ENCODE data around the gene UBTD1.
"Not testable (repeated sequence)": the region's sequence is repeated elsewhere in the genome, so short reads cannot be mapped to it uniquely, and the experiment has no call there.

UBTD1 gene

DNA sequence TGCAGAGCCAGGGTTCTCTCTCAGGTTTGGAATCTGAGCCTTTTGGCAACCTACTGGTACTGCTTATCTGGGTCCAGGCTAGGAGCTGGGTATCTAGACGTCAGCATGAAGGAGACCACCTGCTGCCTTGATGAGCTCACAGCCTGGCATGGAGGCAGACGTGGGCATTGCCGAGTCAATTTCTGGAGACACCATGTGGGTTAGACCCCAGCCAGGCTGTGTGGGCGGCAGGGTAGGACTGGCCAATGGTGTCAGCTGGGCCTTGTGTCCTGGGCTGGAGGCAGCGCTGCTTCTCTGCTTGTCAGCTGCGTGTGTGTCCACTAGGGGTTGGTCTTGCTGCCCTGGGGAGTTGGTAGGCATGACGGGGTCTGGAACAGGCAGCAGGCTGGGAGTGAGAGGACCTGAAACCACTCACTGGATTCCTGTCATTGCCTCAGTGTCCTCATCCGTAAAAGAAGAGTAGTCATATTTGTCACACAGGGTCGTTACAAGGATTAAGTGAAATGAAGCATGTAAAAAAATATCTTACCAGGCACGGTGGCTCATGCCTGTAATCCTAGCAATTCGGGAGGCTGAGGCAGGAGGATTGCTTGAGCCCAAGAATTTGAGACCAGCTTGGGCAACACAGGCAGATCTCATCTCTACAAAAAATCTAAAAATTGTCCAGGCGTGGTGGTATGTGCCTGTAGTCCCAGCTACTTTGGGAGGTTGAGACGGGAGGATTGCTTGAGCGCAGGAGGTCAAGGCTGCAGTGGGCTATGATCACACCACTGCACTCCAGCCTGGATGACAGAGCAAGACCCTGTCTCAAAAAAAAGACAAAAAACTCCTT lies 42.2 kb downstream of the UBTD1 start:
- no peak for DNase-seq

DNA sequence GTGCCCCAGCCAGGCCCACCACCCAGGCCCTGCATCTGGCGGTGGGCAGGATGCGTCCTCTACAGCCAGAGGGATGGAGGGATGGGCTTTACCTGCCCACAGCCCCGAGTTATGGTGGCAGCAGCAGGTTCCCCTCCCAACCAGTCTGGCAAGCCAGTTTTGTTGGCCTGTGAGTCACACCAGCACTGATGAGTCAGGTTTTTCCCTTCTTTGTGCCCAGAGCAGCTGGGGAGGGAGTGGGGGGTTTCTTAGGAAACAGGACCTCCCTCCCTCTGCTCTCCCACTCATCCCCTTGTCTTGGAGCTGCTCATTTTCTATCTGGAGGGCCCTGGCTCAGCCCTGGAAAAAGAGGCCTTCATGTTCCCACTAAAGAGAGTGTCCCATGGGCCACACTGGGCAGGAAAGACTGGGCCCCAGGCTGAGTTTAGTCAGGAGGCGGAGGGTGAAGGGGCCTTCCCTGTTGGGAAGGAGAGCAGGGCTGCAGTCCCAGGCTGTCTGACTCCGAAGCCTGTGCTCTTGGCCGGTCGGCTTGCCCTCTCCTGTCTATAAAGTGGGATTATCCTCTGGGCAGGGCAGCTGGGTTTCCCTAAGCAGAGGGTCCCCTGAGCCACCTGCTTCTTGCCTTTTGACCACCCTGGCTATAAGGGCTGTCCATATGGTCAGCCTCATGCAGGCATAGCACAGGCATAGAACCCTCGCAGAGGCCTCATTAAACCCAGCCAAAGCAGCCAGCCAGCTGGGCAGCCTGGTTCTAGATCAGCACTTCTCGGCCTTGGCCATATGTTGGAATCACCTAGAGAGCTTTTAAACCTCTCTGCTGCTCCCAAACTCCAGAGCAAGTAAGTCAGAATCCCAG lies 43.7 kb downstream of the UBTD1 start:
- no peak for DNase-seq

DNA sequence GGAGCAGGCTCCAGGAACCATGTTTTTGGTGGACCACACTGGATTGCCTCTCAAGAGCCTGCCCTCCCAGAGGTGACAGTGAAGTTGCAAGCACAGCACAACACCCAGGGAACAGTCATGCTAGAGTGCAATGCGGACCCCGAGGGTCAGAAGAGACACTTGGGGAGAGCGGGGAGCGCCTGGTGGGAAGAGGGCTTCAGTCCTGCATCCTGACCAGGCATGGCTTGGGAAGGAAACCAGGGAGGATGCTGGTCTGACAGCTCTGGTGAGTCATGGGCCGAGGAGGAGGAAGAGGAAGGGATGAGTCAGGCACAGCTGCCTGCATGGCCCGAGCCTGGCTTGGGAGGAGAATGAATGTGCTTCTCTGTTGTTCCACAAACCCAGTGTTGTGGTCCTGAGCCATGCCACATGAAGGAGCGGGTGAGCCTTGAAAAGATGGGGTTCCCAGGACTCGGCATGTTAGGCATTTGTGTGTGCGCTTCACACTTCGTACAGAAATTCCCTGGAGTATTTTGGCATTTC lies 44.4 kb downstream of the UBTD1 start:
- DNase-seq: peak; percentile 79

DNA sequence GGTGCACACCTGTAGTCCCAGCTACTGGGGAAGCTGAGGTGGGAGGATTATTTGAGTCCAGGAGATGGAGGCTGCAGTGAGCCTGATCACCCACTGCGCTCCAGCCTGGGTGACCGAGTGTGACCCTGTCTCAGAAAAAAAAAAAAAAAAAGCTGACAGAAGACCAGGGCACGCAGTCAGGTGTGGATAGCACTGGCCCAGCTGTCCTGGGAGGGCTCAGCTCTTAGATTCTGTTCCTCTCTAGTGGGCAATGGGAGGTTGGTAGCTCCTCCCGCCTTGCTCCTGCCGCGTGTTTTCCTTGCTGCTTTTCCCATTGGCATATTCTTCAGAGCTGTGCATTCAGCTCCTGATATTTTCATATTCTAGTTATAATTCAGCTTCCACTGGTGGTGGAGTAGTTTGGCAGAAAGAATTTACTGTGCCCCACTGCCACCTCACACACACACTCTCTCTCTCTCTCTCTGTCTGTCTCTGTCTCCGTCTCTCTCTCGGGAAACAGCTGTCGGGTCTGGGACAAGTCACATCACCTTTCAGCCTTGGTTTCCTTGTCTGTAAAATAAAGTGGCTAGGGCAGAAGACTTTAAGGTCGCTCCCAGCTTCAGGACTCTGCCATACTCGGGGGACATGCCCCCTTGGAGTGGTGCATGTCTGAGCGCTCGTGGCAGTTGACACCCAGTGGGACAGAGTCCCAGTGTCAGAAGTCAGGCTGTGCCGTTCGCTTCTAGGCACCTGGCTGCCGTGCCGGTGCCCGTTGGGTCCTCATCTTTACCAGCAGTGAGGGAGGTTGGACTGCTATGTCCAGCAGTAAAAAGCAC lies 47.9 kb downstream of the UBTD1 start:
- DNase-seq: no peak

DNA sequence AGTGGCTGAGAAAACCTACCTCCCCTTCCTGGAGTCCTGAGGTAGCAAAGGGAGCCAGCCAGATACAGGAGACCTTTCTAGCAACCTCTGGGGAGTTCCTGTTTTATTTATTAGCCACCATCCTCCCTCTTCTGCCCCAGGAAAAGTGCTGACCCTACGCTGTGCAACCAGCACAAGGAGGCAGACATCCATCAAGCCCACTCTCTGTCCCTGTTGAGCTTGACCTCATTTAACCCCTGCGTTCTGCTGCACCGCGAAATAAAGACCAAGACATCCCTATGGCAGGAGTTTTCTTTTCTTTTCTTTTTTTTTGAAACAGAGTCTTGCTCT lies 48.5 kb downstream of the UBTD1 start:
- DNase-seq: no peak

DNA sequence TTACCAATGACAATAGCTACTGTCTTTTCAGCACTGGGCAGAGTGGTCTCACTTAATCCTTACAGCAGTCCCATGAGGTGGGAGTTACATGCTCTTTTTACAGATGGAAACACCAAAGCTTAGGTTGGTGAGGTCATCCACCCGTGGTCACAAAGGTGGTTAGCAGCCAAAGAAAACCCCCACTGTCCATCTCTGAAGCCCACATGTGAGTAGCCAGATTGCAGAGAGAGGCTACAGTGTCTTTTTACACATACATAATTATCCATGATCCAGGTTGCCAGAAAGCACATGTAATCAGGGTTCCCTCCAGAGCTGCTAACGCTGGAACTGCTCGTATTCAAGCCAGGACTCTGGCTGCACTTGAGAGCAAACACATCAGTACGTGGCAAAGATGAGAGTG lies 49.2 kb downstream of the UBTD1 start:
- no peak for DNase-seq

DNA sequence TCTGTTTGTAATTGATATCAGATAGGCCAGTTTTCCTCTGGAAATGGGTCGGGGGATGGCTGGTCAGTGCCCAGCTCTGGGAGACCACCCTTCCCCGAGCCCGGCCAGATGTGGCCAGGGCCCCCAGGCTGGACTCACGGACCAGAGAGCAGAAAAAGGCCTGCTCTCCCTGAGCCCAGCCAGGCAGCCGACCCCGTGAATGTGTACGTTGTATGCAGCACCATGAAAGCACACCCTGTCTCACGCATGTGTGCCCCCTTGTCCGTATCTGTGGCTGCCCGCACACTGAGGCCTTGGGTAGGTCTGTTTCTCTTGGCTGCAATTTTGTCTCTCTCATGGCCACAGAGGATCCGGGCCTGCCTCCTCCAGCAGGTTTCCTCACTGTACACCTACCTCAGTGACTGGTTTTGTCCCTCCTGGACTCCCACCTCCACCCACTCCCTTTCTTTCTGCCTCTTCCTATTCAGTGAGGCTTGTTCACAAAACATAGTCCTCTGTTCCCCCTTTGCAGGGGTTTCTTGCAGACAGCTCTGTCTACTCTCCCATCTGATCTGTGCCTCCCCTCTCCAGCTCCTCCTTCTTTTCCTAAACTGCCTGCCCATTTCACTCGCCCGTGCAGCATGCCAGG lies 50.2 kb downstream of the UBTD1 start:
- DNase-seq: no peak

DNA sequence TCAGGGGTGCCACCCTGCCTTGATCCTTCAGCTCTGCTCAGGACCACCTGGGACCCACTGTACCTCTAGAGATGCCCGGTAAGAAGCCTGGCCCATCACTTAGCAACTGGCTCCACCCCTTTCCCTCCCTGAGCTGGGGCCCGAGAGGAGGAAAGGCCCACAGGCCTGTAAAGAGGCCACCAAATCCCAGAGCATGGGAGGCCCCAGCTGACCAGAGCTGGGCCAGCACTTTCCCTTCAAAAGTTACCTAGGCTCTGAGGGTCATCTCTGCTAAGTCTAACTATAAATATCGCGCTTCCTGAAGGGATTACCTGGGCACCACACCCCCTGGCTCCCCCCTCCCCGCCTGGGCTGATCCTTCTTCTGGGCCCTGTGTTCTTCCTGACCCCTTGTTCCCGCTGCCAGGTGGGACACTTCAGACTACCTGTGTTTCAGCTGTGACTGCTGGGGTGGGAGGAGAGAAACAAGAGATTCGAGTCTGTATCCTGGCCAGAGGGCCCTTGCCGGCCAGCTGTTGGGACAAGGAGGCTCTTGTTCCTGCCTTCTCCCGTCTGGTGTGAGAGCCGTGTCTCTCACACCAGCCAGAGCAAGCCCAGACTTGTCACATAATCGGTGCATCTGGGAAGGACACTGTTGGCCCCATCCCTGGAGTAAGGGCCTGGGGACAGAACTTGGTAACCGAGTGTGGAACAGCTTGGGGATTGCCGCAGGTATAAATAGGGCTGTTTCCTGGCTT lies 51.0 kb downstream of the UBTD1 start:
- DNase-seq: no peak

DNA sequence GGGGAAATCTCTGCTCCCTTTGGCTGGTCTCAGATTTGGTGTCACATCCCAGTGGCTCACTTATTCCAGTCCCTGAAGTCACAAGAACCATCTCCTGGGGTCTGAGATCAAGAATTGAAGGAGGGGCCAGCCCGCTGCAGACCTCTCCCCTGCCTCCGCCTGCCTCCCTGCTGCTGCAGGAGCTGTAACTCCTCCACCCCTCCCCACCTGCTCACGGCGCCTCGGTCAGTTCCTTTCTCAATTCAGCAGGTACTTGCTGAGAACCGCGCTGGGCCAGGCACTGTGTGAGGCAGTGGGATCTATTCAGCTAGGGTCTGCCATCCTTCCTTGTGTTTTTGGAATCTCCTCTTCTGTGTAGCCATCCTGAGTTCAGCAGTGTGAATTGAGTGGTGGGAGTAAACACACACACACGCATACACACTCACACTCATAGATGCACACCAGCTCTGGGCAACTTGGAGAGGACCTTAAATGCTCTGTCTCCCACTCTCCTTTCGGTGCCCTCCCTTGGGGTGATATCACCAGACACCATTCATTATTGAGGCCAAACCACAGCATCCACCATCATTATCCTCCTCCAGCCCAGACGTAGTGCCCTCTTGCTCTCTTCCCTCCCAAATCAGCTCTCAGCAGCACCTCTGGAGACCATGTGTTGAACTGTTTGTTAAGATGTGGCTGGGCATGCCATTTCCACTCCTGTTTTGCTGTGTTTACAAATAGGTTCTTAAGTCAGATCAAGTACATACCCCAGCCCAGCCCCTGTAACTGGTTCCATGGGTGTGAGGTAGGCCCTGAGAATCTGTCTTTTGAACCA lies 51.8 kb downstream of the UBTD1 start:
- DNase-seq: no peak

DNA sequence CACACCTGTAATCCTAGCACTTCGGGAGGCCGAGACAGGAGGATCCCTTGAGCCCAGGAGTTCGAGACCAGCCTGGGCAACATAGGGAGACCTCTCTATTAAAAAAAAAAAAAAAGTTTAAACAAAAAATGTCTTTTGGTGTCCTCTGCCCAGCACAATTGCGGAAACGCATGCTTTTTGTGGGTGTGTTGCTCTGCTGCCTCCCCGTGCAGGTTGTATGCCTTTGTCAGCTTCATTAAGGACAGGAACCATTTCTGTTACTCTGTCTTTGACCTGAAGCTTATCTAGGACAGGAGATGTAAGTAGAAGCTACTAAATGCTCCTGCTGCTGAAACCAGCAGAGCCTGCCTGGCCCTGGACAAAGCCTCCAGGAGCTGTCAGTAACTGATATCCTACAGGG lies 52.5 kb downstream of the UBTD1 start:
- DNase-seq: no peak

DNA sequence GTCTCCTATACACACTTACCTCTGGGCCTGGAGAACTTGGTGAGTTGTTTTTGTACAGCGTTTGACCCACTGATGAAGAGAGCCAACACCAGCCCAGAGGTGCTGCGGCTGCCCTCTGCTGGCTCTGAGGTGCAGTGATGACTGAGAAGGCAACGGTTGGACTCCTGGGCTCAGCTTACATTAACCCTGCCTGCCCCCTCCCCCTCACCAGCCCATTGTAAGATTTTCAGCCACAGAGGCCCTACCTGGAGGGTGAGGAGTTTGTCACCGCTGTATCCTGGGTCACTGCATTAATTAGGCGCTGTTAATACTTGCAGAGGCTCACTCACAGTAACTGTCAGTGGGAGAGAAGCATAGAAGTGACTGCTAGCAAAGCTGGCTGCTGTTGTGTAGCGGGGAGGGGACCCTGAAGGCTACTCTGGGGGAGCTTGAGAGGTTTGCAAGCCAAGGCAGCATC lies 54.9 kb downstream of the UBTD1 start:
- DNase-seq: no peak

DNA sequence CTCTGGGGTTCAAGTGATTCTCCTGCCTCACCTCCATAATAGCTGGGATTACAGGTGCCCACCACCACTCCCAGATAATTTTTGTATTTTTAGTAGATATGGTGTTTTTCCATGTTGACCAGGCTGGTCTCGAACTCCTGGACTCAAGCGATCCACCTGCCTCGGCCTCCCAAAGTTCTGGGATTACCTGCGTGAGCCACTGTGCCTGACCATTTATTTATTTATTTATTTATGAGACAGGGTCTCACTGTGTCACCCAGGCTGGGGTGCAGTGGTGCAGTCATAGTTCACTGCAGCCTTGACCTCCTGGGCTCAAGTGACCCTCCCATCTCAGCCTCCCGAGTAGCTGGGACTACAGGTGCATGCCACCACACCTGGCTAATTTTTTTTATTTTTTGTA lies 55.6 kb downstream of the UBTD1 start:
- DNase-seq: not testable (repeated sequence)

DNA sequence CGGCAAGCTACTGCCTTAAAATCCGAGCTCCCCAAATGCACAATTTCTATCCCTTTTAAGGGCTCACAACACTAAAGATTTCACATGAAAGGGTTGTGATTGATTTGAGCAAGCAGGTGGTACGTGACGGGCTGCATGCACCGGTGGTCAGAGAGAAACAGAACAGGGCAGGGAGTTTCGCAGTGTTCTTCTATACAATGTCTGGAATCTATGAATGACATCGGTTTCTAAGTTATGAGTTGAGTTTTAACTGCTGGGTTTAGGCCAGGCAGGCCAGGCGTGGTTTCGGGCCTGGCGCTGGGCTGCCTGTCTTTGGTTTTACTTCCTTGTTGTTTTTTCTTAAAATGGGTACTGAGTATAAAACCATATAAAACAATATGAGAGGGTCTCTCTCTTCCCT lies 56.8 kb downstream of the UBTD1 start:
- DNase-seq: not testable (repeated sequence)

DNA sequence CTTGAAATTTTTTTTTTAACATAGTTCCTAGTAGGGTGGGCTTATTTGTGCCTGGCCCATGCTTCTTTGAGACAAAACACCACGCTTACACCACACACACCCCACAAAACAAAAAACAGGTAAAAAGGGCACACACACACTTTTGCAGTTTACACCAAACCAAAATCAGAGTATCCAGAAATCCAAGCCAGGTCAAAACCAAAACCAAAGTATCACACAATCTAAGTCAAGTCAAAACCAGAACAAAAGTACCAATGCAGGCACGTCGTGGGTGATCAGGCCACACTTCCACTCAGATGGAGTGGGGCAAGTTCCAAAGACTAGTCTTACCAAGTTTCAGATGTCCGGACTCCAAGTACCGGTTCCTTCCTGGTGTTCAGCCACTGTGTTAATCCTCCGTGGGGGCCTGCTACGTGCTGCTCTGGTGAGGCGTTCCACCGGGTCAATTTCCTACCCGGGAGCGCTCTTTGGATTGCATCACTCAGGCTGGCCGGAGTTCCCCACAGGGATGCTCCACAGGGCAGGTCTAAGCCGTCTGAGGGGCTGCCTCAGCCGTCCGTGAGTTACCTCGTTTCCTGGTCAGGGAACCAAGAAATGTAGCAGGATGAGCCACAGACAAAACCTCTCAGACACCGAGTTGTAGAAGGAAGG lies 62.1 kb downstream of the UBTD1 start:
- DNase-seq: not testable (repeated sequence)

DNA sequence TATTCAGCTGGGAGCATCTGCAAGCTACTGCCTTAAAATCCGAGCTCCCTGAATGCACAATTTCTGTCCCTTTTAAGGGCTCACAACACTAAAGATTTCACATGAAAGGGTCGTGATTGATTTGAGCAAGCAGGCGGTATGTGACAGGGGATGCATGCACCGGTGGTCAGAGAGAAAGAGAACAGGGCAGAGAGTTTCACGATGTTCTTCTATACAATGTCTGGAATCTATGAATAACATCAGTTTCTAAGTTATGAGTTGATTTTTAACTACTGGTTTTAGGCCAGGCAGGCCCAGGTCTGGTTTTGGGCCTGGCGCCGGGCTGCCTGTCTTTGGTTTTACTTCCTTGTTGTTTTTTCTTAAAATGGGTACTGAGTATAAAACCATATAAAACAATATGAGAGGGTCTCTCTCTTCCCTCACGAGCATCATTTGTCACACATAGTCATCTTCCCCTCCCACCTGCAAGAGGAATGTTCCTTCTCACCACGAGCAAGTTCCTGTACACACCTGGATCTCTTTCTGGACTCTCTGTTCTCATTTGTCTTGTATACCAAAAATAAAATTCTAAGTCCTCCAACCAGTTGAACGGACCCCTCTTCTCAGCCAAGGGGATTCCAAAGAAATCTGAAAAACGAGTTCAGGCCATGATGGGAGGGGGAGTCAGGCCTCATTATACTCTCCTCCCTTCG lies 62.8 kb downstream of the UBTD1 start:
- DNase-seq: not testable (repeated sequence)

DNA sequence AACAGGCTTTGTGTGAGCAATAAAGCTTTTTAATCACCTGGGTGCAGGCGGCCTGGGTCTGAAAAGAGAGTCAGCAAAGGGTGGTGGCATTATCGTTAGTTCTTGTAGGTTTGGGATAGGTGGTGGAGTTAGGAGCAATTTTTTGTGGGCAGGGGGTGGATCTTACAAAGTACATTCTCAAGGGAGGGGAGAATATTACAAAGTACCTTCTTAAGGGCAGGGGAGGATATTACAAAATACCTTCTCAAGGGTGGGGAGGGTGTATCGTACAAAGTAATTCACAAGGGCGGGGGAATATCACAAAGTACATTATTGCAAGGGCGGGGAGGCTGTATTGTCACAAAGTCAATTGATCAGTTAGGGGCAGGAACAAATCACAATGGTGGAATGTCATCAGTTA lies 63.6 kb downstream of the UBTD1 start:
- DNase-seq: not testable (repeated sequence)

DNA sequence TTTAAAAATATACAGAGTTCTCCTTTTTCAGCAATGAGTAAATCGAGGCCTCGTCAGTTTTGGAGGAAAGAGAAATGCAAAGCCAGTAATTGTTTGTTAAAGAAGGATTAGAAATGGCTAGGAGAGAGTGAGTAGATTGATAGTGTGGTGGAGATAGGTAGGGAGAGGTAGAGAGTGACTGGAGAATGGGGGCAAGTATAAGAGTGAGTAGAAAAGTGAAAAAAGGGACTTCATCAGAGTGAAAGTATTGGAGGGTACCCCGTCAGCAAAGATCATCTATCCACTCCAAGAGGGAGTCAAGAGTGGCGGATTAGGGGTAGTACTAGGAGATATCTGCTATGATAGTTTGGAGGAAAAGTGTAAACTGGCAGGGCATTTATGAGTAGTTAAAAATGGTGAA lies 64.6 kb downstream of the UBTD1 start:
- no peak for DNase-seq

DNA sequence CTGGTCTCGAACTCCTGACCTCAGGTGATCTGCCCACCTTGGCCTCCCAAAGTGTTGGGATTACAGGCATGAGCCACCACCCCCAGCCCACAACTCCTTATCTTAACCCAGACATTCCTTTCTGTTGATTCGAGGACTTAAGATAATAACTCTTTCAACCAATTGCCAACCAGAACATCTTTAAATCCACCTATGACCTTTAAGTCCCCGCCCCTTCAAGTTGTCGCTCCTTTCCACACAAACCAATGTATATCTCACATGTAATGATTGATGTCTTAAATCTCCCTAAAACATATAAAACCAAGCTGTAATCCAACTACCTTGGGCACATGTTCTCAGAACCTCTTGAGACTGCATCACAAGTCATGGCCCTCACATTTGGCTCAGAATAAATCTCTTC lies 66.1 kb downstream of the UBTD1 start:
- no peak for DNase-seq

DNA sequence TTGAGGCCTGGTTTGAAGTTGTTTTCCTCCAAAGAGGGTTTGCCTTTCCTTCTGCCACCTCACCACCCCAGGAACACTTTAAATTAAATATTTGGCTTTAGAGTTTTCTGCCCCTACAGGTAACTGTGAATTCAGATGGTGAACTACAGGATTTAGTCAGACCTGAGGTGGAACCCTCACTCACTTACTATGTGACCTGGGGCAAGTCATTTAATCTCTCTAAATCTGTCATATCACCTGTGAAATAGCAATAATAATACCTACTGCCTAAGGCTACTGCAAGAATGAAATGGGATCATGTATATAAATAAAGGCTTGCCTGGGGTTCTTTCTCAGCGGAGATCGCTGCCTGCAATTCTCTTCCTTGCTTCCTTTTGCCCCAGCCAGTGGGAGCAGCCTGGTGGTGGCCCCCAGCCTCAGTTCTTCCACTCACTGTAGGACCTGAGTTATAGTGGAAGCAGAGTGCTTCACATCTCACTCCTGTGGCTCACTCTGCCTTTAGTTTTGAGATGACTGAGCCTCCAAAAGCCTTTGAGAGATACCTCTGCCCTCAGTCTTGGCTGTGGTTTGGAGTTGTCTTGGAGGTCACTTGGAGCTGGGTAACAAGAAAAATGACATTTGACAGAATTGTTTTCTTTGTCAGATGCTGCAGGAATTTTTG lies 67.7 kb downstream of the UBTD1 start:
- no peak for DNase-seq
